ENCODE data around the gene RAMP3. TPM values are rescaled to one million over a fixed set of nuclear protein-coding genes. Genes with fewer than 3 reads are reported as not detected.
"Not testable (repeated sequence)": the region's sequence is repeated elsewhere in the genome, so short reads cannot be mapped to it uniquely, and the experiment has no call there.

RAMP3 gene
- polyA plus RNA-seq, 2 of the 4 experiments (the other 2 are of a cell fraction), result not detected

DNA sequence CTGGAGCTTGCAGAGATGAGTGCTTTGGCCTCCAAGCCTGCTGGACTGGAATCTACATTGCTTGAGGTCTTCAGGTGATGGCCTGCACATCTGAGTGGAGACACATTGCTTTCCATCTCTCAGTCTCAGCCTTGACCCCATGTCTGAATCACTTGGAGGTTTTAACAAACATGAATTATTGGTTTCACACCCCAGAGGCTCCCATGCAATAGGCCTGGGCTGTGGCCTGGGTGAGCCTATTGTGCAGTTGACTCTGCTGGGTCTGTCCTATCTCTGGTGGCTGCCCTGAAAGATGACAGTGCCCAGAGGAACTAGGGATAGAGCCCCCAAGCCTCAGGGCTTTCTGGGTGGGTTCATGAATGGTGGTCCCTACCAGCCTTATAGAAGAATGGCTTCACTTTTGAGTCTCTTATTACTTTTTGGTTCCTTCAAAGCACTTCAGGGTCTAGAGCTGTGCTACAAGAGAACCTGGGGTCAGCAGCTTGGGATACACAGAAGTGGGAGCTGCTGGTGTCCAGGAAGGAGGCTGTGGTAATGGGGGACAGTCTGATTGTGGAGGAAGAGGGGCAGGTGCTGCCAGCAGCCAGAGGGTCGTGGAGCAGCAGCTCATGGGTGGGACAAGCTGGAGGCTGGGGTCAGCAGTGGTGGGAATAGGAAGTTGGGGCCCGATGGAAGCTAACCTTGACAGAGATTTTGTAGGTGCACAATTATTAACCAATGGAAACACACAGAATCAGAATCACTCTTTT lies 5.5 kb downstream of the RAMP3 start:
- ATAC-seq (no peak), DNase-seq (ENCODE audit: low read depth in 1 of 2, low spot score in 1 of 2) (no peak), FAIRE-seq (no peak)
- Histone ChIP-seq H3K4me1 (no peaks in the 10 kb centered on the region), H3K4me2 (no peak overlapping the region), H3K4me3 (no peak overlapping the region), H3K27ac (no peak overlapping the region), H3K9me3 (peaks cover 14% of the 10 kb centered on the region)
- ChIA-PET CTCF (interaction anchor here (0.6 to 1.9 kb wide), 4 partner anchors 9 to 691 kb away, joined by 3 to 12 read pairs (median 4); no protein-coding TSS in a partner anchor), POLR2A (no interaction called here)
- 28% methylated on average over 2 of the region's 2 CpGs for WGBS (ENCODE audit: missing lambda C conversion rate)
- no peak for TF ChIP-seq EHF (CRISPR knock-in tag; IDR thresholded peaks at IDR 0.05)
- TF ChIP-seq GATA3 (IDR thresholded peaks at IDR 0.05; ENCODE audit: borderline replicate concordance), result no peak
- TF ChIP-seq TP53 (CRISPR knock-in tag; IDR thresholded peaks at IDR 0.05), result no peak
- TF ChIP-seq RNF2 (IDR thresholded peaks at IDR 0.05; ENCODE audit: borderline replicate concordance, low read depth), result no peak
- TF ChIP-seq HDAC2 (IDR thresholded peaks at IDR 0.05), result no peak
- TF ChIP-seq, protein P1, sequence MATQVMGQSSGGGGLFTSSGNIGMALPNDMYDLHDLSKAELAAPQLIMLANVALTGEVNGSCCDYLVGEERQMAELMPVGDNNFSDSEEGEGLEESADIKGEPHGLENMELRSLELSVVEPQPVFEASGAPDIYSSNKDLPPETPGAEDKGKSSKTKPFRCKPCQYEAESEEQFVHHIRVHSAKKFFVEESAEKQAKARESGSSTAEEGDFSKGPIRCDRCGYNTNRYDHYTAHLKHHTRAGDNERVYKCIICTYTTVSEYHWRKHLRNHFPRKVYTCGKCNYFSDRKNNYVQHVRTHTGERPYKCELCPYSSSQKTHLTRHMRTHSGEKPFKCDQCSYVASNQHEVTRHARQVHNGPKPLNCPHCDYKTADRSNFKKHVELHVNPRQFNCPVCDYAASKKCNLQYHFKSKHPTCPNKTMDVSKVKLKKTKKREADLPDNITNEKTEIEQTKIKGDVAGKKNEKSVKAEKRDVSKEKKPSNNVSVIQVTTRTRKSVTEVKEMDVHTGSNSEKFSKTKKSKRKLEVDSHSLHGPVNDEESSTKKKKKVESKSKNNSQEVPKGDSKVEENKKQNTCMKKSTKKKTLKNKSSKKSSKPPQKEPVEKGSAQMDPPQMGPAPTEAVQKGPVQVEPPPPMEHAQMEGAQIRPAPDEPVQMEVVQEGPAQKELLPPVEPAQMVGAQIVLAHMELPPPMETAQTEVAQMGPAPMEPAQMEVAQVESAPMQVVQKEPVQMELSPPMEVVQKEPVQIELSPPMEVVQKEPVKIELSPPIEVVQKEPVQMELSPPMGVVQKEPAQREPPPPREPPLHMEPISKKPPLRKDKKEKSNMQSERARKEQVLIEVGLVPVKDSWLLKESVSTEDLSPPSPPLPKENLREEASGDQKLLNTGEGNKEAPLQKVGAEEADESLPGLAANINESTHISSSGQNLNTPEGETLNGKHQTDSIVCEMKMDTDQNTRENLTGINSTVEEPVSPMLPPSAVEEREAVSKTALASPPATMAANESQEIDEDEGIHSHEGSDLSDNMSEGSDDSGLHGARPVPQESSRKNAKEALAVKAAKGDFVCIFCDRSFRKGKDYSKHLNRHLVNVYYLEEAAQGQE (IDR thresholded peaks at IDR 0.05), result no peak
- TF ChIP-seq NR3C1 (IDR thresholded peaks at IDR 0.05), result no peak
- TF ChIP-seq SMC3 (IDR thresholded peaks at IDR 0.05), result no peak
- no peak for TF ChIP-seq ZSCAN20 (CRISPR knock-in tag; IDR thresholded peaks at IDR 0.05)
- no peak for TF ChIP-seq PHF8 (IDR thresholded peaks at IDR 0.05; ENCODE audit: borderline replicate concordance, low read depth)
- no peak for TF ChIP-seq TFCP2L1 (CRISPR knock-in tag; IDR thresholded peaks at IDR 0.05)
- TF ChIP-seq FOSL2 (IDR thresholded peaks at IDR 0.05), result no peak
- TF ChIP-seq FOSL2 (CRISPR knock-in tag; IDR thresholded peaks at IDR 0.05), result no peak

DNA sequence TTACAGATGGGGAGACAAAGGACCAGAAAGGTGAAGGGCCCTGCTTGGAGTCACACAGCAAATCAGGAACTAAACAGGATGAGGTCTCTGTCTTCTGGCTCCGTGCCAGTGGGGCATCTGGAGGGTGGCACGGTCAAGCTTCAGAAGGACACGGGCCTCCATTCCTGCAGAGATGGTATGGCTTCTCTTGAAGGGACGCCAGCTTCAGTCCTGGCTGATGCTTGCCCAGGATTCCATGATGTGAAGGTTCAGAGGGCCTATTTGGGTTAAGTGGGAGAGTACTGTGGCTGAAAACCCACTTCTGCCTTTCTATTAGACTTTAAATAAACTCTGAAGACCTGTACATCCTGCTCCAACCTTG lies 6.1 kb downstream of the RAMP3 start:
- no peak overlapping the region for H3K27ac ChIP-seq
- TF ChIP-seq GATA3 (IDR thresholded peaks at IDR 0.05; ENCODE audit: borderline replicate concordance) (no peak), NFE2L2 (conservative IDR thresholded peaks at IDR 0.05; ENCODE audit: low read length) (no peak)
- TF ChIP-seq, protein P2, sequence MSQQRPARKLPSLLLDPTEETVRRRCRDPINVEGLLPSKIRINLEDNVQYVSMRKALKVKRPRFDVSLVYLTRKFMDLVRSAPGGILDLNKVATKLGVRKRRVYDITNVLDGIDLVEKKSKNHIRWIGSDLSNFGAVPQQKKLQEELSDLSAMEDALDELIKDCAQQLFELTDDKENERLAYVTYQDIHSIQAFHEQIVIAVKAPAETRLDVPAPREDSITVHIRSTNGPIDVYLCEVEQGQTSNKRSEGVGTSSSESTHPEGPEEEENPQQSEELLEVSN (IDR thresholded peaks at IDR 0.05; ENCODE audit: borderline replicate concordance, low read depth), result no peak
- TF ChIP-seq, protein P3, sequence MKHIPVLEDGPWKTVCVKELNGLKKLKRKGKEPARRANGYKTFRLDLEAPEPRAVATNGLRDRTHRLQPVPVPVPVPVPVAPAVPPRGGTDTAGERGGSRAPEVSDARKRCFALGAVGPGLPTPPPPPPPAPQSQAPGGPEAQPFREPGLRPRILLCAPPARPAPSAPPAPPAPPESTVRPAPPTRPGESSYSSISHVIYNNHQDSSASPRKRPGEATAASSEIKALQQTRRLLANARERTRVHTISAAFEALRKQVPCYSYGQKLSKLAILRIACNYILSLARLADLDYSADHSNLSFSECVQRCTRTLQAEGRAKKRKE (CRISPR knock-in tag; IDR thresholded peaks at IDR 0.05; ENCODE audit: low read depth), result no peak
- TF ChIP-seq, protein P4, sequence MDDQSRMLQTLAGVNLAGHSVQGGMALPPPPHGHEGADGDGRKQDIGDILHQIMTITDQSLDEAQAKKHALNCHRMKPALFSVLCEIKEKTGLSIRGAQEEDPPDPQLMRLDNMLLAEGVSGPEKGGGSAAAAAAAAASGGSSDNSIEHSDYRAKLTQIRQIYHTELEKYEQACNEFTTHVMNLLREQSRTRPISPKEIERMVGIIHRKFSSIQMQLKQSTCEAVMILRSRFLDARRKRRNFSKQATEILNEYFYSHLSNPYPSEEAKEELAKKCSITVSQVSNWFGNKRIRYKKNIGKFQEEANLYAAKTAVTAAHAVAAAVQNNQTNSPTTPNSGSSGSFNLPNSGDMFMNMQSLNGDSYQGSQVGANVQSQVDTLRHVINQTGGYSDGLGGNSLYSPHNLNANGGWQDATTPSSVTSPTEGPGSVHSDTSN (IDR thresholded peaks at IDR 0.05), result no peak
- H3K9me3 ChIP-seq, result peaks cover 14% of the 10 kb centered on the region
- DNase-seq (ENCODE audit: low read depth in 1 of 2, low spot score in 1 of 2) (no peak), FAIRE-seq (no peak), ATAC-seq (no peak)
- ChIA-PET POLR2A (no interaction called here), CTCF (interaction anchor here (0.6 to 1.9 kb wide), 3 partner anchors 9 to 690 kb away, joined by 3 to 12 read pairs (median 4); no protein-coding TSS in a partner anchor)
- WGBS (ENCODE audit: missing lambda C conversion rate), result 5% methylated on average over 4 of the region's 4 CpGs
- no peaks in the 10 kb centered on the region for H3K4me1 ChIP-seq
- no peak overlapping the region for H3K4me2 ChIP-seq
- H3K4me3 ChIP-seq, result no peak overlapping the region

DNA sequence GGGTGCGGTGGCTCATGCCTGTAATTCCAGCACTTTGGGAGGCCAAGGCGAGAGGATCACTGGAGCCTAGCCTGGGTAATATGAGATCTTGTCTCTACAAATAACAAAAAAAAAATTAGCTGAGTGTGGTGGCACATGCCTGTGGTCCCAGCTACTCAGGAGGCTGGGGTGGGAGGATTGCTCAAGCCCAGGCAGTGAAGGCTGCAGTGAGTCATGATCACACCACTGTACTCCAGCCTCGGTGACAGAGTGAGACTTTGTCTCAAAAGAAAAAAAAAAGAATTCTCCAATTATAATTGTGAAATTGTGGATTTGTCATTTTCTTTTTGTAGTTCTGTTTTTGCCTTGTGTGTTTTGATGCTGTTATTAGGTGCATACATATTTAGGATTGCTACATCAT lies 6.7 kb downstream of the RAMP3 start:
- peaks cover 14% of the 10 kb centered on the region for H3K9me3 ChIP-seq
- DNase-seq (ENCODE audit: low read depth in 1 of 2, low spot score in 1 of 2); H3K4me2 ChIP-seq; H3K27ac ChIP-seq; POLR2A ChIA-PET; H3K4me1 ChIP-seq; H3K4me3 ChIP-seq; ATAC-seq; FAIRE-seq: not testable (repeated sequence)
- 30% methylated on average over 3 of the region's 3 CpGs for WGBS (ENCODE audit: missing lambda C conversion rate)
- CTCF ChIA-PET, result interaction anchor here (1.9 kb wide), 1 partner anchor 10 kb away, joined by 12 read pairs; no protein-coding TSS in a partner anchor

Measured in A549 (cell line).